HL-60 (cell line): ENCODE measurements around the gene LHX2.

ENCODE experiments used
- CTCF ChIP-seq: IDR thresholded peaks from one replicate; pipeline ENCODE4 v1.5.1; 2011; ENCODE audit warnings: low read length, control low read depth, inconsistent platforms; ENCODE audit not compliant: insufficient read depth
- POLR2AphosphoS5 ChIP-seq: IDR thresholded peaks from 2 replicates; pipeline ENCODE4 v1.6.1; 2012; ENCODE audit warnings: low read depth

DNA sequence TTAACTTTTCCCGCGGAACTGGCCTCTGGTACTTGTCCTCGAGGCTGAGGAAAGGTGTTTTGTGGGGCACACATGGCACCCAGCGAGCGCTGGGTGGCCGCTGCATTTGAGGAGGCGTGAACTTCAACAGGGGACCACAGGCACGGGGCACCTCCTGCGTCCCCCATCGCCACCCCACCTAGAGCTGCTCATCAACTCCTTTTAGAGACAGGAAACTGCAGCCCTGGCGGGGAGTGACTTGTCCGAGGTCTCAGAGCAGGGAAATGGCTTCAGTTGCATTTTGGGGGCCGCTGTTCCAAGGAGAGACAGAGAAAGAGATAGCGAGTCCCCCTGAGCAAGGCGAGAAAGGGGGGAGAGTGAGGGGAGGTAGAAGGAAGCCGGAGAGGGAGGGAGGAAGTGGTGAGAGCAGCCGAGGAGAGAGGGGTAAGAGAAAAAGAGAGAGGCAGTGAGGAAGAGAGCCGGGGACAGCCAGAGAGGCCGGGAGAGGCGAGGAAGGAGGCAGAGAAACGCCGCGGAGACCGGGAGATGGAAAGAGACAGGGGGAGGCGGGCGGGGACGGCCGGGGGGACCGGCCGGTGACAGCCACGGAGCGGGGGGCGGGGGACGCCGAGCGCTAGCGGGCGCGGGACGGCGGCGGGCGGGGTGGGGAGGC lies 12.5 kb upstream of the LHX2 start:
- TF ChIP-seq POLR2AphosphoS5 (no peak), CTCF (no peak)
